Measurements from ENCODE around the gene FGD4. TPM values are rescaled to one million over a fixed set of nuclear protein-coding genes. Genes with fewer than 3 reads are reported as not detected.
A peak's percentile ranks its signal among the peaks of the same experiment; 100 is the strongest.
"Not testable (repeated sequence)": the region's sequence is repeated elsewhere in the genome, so short reads cannot be mapped to it uniquely, and the experiment has no call there.

The FGD4 gene
- total RNA-seq, 3 donors from 2014 or later: 50.5 to 57.8 (median 56.3) TPM

DNA sequence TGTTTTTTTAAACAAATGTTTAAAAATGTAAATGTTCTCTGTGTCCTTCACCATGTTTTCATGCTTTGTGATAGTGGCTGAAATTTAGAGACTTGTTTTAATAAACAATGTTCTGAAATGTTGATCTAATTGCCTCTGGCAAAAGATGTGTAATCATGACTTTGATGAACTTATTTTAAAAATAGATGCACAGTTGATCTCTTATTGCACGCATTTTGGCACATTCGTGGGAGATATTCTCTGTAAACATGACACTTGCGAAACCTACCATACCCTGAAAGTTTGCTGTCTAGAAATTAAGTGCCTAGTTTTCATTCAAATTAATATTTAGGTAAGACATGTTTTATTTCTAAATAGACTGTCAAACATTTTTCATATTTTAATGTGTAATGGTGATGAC, 160.1 kb downstream of the FGD4 start:
- TF ChIP-seq CTCF (IDR thresholded peaks at IDR 0.05) (no peak), POLR2AphosphoS5 (IDR thresholded peaks at IDR 0.05) (no peak), POLR2A (IDR thresholded peaks at IDR 0.05) (no peak)

GRCh38 chr12:32560520-32560919, 161.2 kb downstream of the FGD4 start:
- TF ChIP-seq POLR2A (IDR thresholded peaks at IDR 0.05) (no peak), POLR2AphosphoS5 (IDR thresholded peaks at IDR 0.05) (no peak), CTCF (IDR thresholded peaks at IDR 0.05) (no peak)
- H3K9me3 ChIP-seq: no peaks in the 10 kb centered on the region
- no peak overlapping the region for H3K27ac ChIP-seq
- no peak for DNase-seq (ENCODE audit: low spot score in 2 of 2)
- H3K4me1 ChIP-seq: no peaks in the 10 kb centered on the region
- no peaks in the 10 kb centered on the region for H3K27me3 ChIP-seq
- intact Hi-C loops (cut with DNase I; ENCODE audit: low total_unique reads): no loop called here
- no peaks in the 10 kb centered on the region for H3K36me3 ChIP-seq
- H3K4me3 ChIP-seq: no peak overlapping the region

More for the DNA sequence above, 160.1 kb downstream of the FGD4 start:
- no peak for DNase-seq (ENCODE audit: low spot score in 2 of 2)
- Histone ChIP-seq H3K27ac (peak overlapping the region; percentile 48 to 72), H3K4me1 (no peaks in the 10 kb centered on the region), H3K36me3 (no peaks in the 10 kb centered on the region), H3K27me3 (no peaks in the 10 kb centered on the region), H3K9me3 (no peaks in the 10 kb centered on the region), H3K4me3 (no peak overlapping the region)
- intact Hi-C loops (cut with DNase I; ENCODE audit: low total_unique reads): no loop called here

GRCh38 chr12:32561931-32562341, 162.6 kb downstream of the FGD4 start:
- intact Hi-C loops (cut with DNase I; ENCODE audit: low total_unique reads): no loop called here
- Histone ChIP-seq H3K27me3 (no peaks in the 10 kb centered on the region), H3K4me1 (peaks cover 0 to 6% of the 10 kb centered on the region in 2 donors), H3K9me3 (no peaks in the 10 kb centered on the region), H3K36me3 (no peaks in the 10 kb centered on the region), H3K27ac (peak overlapping the region; percentile 37 to 81), H3K4me3 (no peak overlapping the region)
- DNase-seq (ENCODE audit: low spot score in 2 of 2): no peak
- no peak for TF ChIP-seq POLR2A (IDR thresholded peaks at IDR 0.05)
- TF ChIP-seq POLR2AphosphoS5 (IDR thresholded peaks at IDR 0.05): no peak
- TF ChIP-seq CTCF (IDR thresholded peaks at IDR 0.05): no peak

- Histone ChIP-seq H3K27ac (peak overlapping the region; percentile 37 to 81), H3K4me1 (peaks cover 0 to 10% of the 10 kb centered on the region in 2 donors)
- H3K36me3 ChIP-seq; H3K27me3 ChIP-seq; intact Hi-C loops (cut with DNase I; ENCODE audit: low total_unique reads); H3K4me3 ChIP-seq; DNase-seq (ENCODE audit: low spot score in 2 of 2); H3K9me3 ChIP-seq: not testable (repeated sequence)
These were observed 163.1 kb downstream of the FGD4 start for GRCh38 chr12:32562413-32562812.

DNA sequence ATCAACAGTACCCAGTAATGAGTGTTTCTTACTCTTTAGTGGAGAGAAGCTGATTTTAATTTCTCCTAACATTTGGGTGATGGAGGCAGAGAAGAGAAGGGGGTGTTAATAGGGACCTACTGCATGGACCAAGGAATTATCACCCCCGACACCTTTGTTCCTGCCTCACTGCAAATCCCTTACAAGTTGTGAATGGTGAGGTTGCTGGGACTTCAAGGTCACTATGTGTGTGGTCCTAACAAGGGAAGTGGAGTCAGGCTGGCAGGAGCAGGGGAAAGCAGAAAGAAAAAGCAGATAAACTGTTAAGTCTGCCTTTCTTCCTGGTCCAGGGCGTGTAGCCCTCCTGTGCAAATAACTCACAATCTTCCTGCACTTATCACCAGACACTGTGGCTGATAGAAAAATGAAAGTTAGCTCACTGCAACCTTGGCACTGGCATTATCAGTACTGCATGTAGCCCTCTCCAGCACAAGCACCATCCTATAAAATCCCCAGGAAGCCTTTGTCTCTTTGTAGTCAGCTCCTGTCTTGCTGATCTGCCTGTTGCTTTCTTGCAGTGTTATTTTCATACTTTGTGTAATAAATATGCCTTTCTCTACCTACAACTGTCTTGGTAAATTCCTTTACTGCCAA, 167.4 kb downstream of the FGD4 start:
- H3K27me3 ChIP-seq: no peaks in the 10 kb centered on the region
- no peaks in the 10 kb centered on the region for H3K9me3 ChIP-seq
- H3K4me3 ChIP-seq: no peak overlapping the region
- peak overlapping the region; percentile 29 to 46 for H3K27ac ChIP-seq
- intact Hi-C loops (cut with DNase I; ENCODE audit: low total_unique reads): no loop called here
- TF ChIP-seq CTCF (IDR thresholded peaks at IDR 0.05) (no peak), POLR2AphosphoS5 (IDR thresholded peaks at IDR 0.05) (no peak), POLR2A (IDR thresholded peaks at IDR 0.05) (no peak)
- H3K36me3 ChIP-seq: no peaks in the 10 kb centered on the region
- DNase-seq (ENCODE audit: low spot score in 2 of 2): no peak
- H3K4me1 ChIP-seq: peaks cover 0 to 10% of the 10 kb centered on the region in 2 donors
